Measurements from ENCODE around the gene ASGR1.

ASGR1 gene

GRCh38 chr17:7215652-7216180 is 36.5 kb upstream of the ASGR1 start:
- no peak for DNase-seq

GRCh38 chr17:7215136-7215638 is 36.0 kb upstream of the ASGR1 start:
- no peak for DNase-seq

GRCh38 chr17:7214300-7215135 is 35.3 kb upstream of the ASGR1 start:
- DNase-seq = peak; percentile 95

- DNase-seq = no peak
These were observed 34.7 kb upstream of the ASGR1 start for GRCh38 chr17:7213895-7214299.

- no peak for DNase-seq
These were observed 32.5 kb upstream of the ASGR1 start for GRCh38 chr17:7211491-7212273.

- no peak for DNase-seq
These were observed 29.7 kb upstream of the ASGR1 start for GRCh38 chr17:7208754-7209460.

- DNase-seq = no peak
These were observed 28.9 kb upstream of the ASGR1 start for GRCh38 chr17:7208027-7208571.

GRCh38 chr17:7207120-7208001 is 28.2 kb upstream of the ASGR1 start:
- no peak for DNase-seq

- no peak for DNase-seq
These were observed 26.4 kb upstream of the ASGR1 start for GRCh38 chr17:7205561-7205960.

- peak; percentile 92 for DNase-seq
These were observed 25.8 kb upstream of the ASGR1 start for GRCh38 chr17:7204828-7205461.

- peak; percentile 32 for DNase-seq
These were observed 25.2 kb upstream of the ASGR1 start for GRCh38 chr17:7204336-7204735.

GRCh38 chr17:7203391-7203790 is 24.2 kb upstream of the ASGR1 start:
- no peak for DNase-seq

- DNase-seq = no peak
These were observed 17.7 kb upstream of the ASGR1 start for GRCh38 chr17:7196651-7197401.

GRCh38 chr17:7195971-7196370 is 16.8 kb upstream of the ASGR1 start:
- DNase-seq = no peak

GRCh38 chr17:7192271-7192937 is 13.2 kb upstream of the ASGR1 start:
- DNase-seq = no peak

GRCh38 chr17:7191571-7192270 is 12.6 kb upstream of the ASGR1 start:
- no peak for DNase-seq

GRCh38 chr17:7191069-7191468 is 11.9 kb upstream of the ASGR1 start:
- DNase-seq = no peak

- no peak for DNase-seq
These were observed 11.2 kb upstream of the ASGR1 start for GRCh38 chr17:7190276-7190917.

- DNase-seq = no peak
These were observed 7.1 kb upstream of the ASGR1 start for GRCh38 chr17:7186241-7186640.
